HL-60 (cell line): ENCODE measurements around the gene STX4.

Experiments used
- CTCF ChIP-seq: IDR thresholded peaks from one replicate; pipeline ENCODE4 v1.5.1; 2011; ENCODE audit warnings: low read length, control low read depth, inconsistent platforms; ENCODE audit not compliant: insufficient read depth
- TF ChIP-seq, protein P1 (sequence below): IDR thresholded peaks from 2 replicates; pipeline ENCODE4 v1.6.1; 2012; ENCODE audit warnings: low read depth; ENCODE audit not compliant: insufficient replicate concordance

DNA sequence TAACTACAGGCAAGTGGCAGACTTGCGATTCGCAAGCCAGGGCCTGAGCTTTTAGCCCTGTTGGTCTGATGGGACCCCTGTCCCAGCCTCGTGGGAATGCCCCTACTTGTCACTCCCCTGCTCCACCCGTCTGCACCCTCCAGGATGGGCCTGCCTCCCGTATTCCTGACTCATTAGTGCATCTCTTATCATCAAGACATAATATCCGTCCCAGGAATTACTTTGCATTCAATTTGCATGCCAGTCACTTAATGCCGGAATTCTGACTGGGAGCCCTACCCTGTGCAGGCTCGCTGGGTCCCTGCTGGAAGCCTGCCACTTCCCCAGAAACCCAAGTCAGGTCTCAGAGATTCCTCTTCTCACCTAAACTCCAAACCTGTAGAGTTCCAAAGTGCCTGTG lies 52.1 kb downstream of the STX4 start:
- no peak for TF ChIP-seq CTCF
- TF ChIP-seq, protein P1, sequence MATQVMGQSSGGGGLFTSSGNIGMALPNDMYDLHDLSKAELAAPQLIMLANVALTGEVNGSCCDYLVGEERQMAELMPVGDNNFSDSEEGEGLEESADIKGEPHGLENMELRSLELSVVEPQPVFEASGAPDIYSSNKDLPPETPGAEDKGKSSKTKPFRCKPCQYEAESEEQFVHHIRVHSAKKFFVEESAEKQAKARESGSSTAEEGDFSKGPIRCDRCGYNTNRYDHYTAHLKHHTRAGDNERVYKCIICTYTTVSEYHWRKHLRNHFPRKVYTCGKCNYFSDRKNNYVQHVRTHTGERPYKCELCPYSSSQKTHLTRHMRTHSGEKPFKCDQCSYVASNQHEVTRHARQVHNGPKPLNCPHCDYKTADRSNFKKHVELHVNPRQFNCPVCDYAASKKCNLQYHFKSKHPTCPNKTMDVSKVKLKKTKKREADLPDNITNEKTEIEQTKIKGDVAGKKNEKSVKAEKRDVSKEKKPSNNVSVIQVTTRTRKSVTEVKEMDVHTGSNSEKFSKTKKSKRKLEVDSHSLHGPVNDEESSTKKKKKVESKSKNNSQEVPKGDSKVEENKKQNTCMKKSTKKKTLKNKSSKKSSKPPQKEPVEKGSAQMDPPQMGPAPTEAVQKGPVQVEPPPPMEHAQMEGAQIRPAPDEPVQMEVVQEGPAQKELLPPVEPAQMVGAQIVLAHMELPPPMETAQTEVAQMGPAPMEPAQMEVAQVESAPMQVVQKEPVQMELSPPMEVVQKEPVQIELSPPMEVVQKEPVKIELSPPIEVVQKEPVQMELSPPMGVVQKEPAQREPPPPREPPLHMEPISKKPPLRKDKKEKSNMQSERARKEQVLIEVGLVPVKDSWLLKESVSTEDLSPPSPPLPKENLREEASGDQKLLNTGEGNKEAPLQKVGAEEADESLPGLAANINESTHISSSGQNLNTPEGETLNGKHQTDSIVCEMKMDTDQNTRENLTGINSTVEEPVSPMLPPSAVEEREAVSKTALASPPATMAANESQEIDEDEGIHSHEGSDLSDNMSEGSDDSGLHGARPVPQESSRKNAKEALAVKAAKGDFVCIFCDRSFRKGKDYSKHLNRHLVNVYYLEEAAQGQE, result no peak
